Neural cell (in vitro differentiated cells): Measurements from ENCODE around the gene CADM1.

Source experiments
- EZH2 ChIP-seq: fragments of 200-600, 300-800 bp; shearing (Covaris generic), sonication (generic); IDR thresholded peaks from 2 replicates; pipeline ENCODE4 v1.6.1; 2014; ENCODE audit warnings: antibody characterized with exemption, low read length, borderline replicate concordance, mild to moderate bottlenecking; ENCODE audit not compliant: insufficient read depth, poor library complexity, severe bottlenecking
- POLR2AphosphoS5 ChIP-seq: IDR thresholded peaks from 2 replicates; pipeline ENCODE4 v1.6.1; 2012
- SMC3 ChIP-seq: fragments of 450-650 bp; conservative IDR thresholded peaks from 2 replicates; pipeline ENCODE4 v1.6.1; 2014; ENCODE audit warnings: antibody characterized with exemption, mild to moderate bottlenecking, moderate library complexity; ENCODE audit not compliant: poor library complexity

GRCh38 chr11:115493905-115494304, 10.3 kb downstream of the CADM1 start:
- no peak for TF ChIP-seq EZH2
- TF ChIP-seq POLR2AphosphoS5, result no peak
- TF ChIP-seq SMC3, result no peak
